IMR-90 (cell line): ENCODE results near the gene HMG20A. TPM values are rescaled to one million over a fixed set of nuclear protein-coding genes. Genes with fewer than 3 reads are reported as not detected.

Experiments used
- ATAC-seq: fragments of 200-7000 bp; cut with Tn5 transposase; 2 replicates; pipeline ENCODE4 v1.9.1; 2020; ENCODE audit warnings: low read depth, mild to moderate bottlenecking, moderate library complexity
- BruUV-seq: library from RNA; stranded (reverse); fragments of 400-500 nt; replicated peaks from 2 replicates; lab custom pipeline; 2021; lab: Mats Ljungman, UMichigan
- CTCF ChIA-PET: fragments of 300-600 bp; formaldehyde crosslinking; extraction: SDS; loops from one replicate; lab custom pipeline; 2021; ENCODE audit warnings: antibody characterized with exemption; lab: Yijun Ruan, JAX
- POLR2A ChIA-PET: fragments of 300-600 bp; sonication (Branson Sonifier 250); formaldehyde crosslinking; loops from one replicate; lab custom pipeline; 2022; ENCODE audit warnings: antibody characterized with exemption; ENCODE audit not compliant: unreplicated experiment; lab: Charles Lee
- DNase-seq: peaks from one replicate; pipeline ENCODE4 v3.0.0; 2013
- H2AFZ ChIP-seq: replicated peaks from 2 replicates; pipeline ENCODE3; 2013; ENCODE audit warnings: low read length, mild to moderate bottlenecking; ENCODE audit not compliant: poor library complexity
- H2AK5ac ChIP-seq: 2 replicates; pipeline ENCODE4 v1.6.1; 2013; ENCODE audit warnings: low read depth, low read length, inconsistent platforms
- H2AK9ac ChIP-seq: replicated peaks from 2 replicates; pipeline ENCODE3; 2013; ENCODE audit warnings: mild to moderate bottlenecking, low read depth, low read length, moderate library complexity; ENCODE audit not compliant: poor library complexity
- H2BK120ac ChIP-seq: 2 replicates; pipeline ENCODE4 v1.6.1; 2013; ENCODE audit warnings: low read depth, low read length, inconsistent platforms
- H2BK15ac ChIP-seq: 3 replicates; pipeline ENCODE4 v1.6.1; 2013; ENCODE audit warnings: low read depth, low read length, inconsistent platforms
- H2BK20ac ChIP-seq: 2 replicates; pipeline ENCODE4 v1.6.1; 2013; ENCODE audit warnings: low read depth, mild to moderate bottlenecking, inconsistent platforms, low read length, moderate library complexity
- H2BK5ac ChIP-seq: 2 replicates; pipeline ENCODE4 v1.6.1; 2013; ENCODE audit warnings: mild to moderate bottlenecking, low read depth, low read length, inconsistent platforms; ENCODE audit not compliant: poor library complexity, severe bottlenecking
- H3K14ac ChIP-seq: replicated peaks from 2 replicates; pipeline ENCODE4 v1.6.1; 2013; ENCODE audit warnings: low read depth, low read length, inconsistent platforms
- H3K18ac ChIP-seq: 2 replicates; pipeline ENCODE4 v1.6.1; 2013; ENCODE audit warnings: low read depth, low read length, control low read depth
- H3K23ac ChIP-seq: 2 replicates; pipeline ENCODE4 v1.6.1; 2013; ENCODE audit warnings: low read depth, low read length, inconsistent platforms
- H3K27ac ChIP-seq: 2 replicates; pipeline ENCODE4 v1.5.1; 2013; ENCODE audit warnings: mild to moderate bottlenecking, control low read depth, low read length; ENCODE audit not compliant: insufficient read depth
- H3K27me3 ChIP-seq: 2 replicates; pipeline ENCODE4 v1.6.1; 2013; ENCODE audit warnings: low read length; ENCODE audit not compliant: control insufficient read depth, insufficient read depth
- H3K36me3 ChIP-seq: 2 replicates; pipeline ENCODE4 v1.6.1; 2013; ENCODE audit warnings: low read length, mixed read lengths; ENCODE audit not compliant: control insufficient read depth, insufficient read depth
- H3K4ac ChIP-seq: 2 replicates; pipeline ENCODE4 v1.6.1; 2013; ENCODE audit warnings: low read depth, low read length, inconsistent platforms
- H3K4me1 ChIP-seq: 2 replicates; pipeline ENCODE4 v1.6.1; 2013; ENCODE audit warnings: low read length, mixed read lengths; ENCODE audit not compliant: control insufficient read depth, insufficient read depth
- H3K4me2 ChIP-seq: 2 replicates; pipeline ENCODE4 v1.6.1; 2013; ENCODE audit warnings: low read depth, mild to moderate bottlenecking, control low read depth, low read length, moderate library complexity
- H3K4me3 ChIP-seq: 2 replicates; pipeline ENCODE4 v1.5.1; 2013; ENCODE audit warnings: low read depth, mild to moderate bottlenecking, control low read depth, low read length, moderate library complexity; ENCODE audit not compliant: insufficient read depth
- H3K56ac ChIP-seq: 2 replicates; pipeline ENCODE4 v1.6.1; 2013; ENCODE audit warnings: low read length, inconsistent platforms; ENCODE audit not compliant: insufficient read depth; ENCODE audit errors: extremely low read depth
- H3K79me1 ChIP-seq, 2 experiments: 2 replicates each; pipeline ENCODE4 v1.6.1; 2013; ENCODE audit warnings: low read length in 2 of 2, inconsistent platforms in 1 of 2, low read depth in 1 of 2
- H3K9ac ChIP-seq: 2 replicates; pipeline ENCODE4 v1.6.1; 2013; ENCODE audit warnings: low read depth, low read length, control low read depth
- H3K9me1 ChIP-seq: 2 replicates; pipeline ENCODE4 v1.6.1; 2013; ENCODE audit warnings: low read length, inconsistent platforms; ENCODE audit not compliant: insufficient read depth
- H3K9me3 ChIP-seq: 2 replicates; pipeline ENCODE4 v1.6.1; 2013; ENCODE audit warnings: low read length; ENCODE audit not compliant: control insufficient read depth, insufficient read depth
- H4K20me1 ChIP-seq: 2 replicates; pipeline ENCODE4 v1.6.1; 2013; ENCODE audit warnings: low read length, inconsistent platforms; ENCODE audit not compliant: insufficient read depth
- H4K5ac ChIP-seq: 2 replicates; pipeline ENCODE4 v1.6.1; 2013; ENCODE audit warnings: mild to moderate bottlenecking, low read depth, low read length, control low read depth
- H4K8ac ChIP-seq, 2 experiments: 2 replicates each; pipeline ENCODE4 v1.6.1; 2013; ENCODE audit warnings: low read depth in 2 of 2, low read length in 2 of 2, control low read depth in 1 of 2, inconsistent platforms in 1 of 2
- H4K91ac ChIP-seq: 2 replicates; pipeline ENCODE4 v1.6.1; 2013; ENCODE audit warnings: low read depth, low read length, inconsistent platforms; ENCODE audit not compliant: insufficient read depth
- CEBPB ChIP-seq: IDR thresholded peaks from 2 replicates; pipeline ENCODE4 v1.6.1; 2012; ENCODE audit warnings: low read depth, low read length, improper control_type of control experiment
- WGBS, 2 experiments: methylation state at CpG; one replicate each; pipeline versions ENCODE4 v1.1.5 to v1.1.7; 2013; ENCODE audit warnings: missing lambda C conversion rate in 2 of 2; ENCODE audit not compliant: insufficient read length in 1 of 2; ENCODE audit errors: extremely low coverage in 2 of 2; 5-methylcytosine and 5-hydroxymethylcytosine counted together
- dilution Hi-C: fragments of 300-500 bp; cut with HindIII; formaldehyde crosslinking; loops from one replicate; pipeline ENCODE4 v1.14.3; 2018; ENCODE audit warnings: low sequenced_read_pairs; ENCODE audit not compliant: unreplicated experiment
- in situ Hi-C: fragments of 300-500 bp; cut with MboI; formaldehyde crosslinking; loops from 3 replicates; pipeline ENCODE4 v1.14.3; 2019; ENCODE audit warnings: low sequenced_read_pairs, inconsistent platforms, mixed read lengths
- intact Hi-C: fragments of 100-400 bp; cut with micrococcal nuclease; formaldehyde crosslinking; loops from 2 replicates; pipeline ENCODE4 v1.10.0; 2022
- polyA plus RNA-seq, 3 experiments: library from polyadenylated mRNA; depleted of rRNA; stranded (reverse); fragments of >200 nt; gene quantifications; 2 replicates each; pipeline ENCODE4 v1.2.3, GENCODE V29; 2012; ENCODE audit warnings: low replicate concordance in 1 of 3
- total RNA-seq: library from RNA; depleted of rRNA; stranded (reverse); fragments of >200 nt; gene quantifications from 2 replicates; pipeline ENCODE4 v1.2.3, GENCODE V29; 2012

Gene HMG20A
- total and polyA plus RNA-seq, 2 of the 4 experiments (the other 2 are of a cell fraction), result 22.3 to 25.3 TPM

- dilution Hi-C loops, result no loop called here
- no TSS peak for BruUV-seq
- CTCF ChIA-PET, result interaction anchor here (1.1 kb wide), 1 partner anchor 86 kb away, joined by 3 read pairs; no protein-coding TSS in a partner anchor
Observed at GRCh38 chr15:77410701-77411618, 9.7 kb upstream of the HMG20A start.

More at GRCh38 chr15:77410701-77411618, 9.7 kb upstream of the HMG20A start:
- POLR2A ChIA-PET, result no interaction called here
- H3K9me1 ChIP-seq, result peaks cover 9% of the 10 kb centered on the region
- H3K18ac ChIP-seq, result no peak overlapping the region
- in situ Hi-C loops, result no loop called here
- H4K91ac ChIP-seq, result no peak overlapping the region
- H3K56ac ChIP-seq, result no peak overlapping the region
- H2BK120ac ChIP-seq, result no peak overlapping the region
- no peak overlapping the region for H2AK5ac ChIP-seq
- H2BK15ac ChIP-seq, result no peak overlapping the region
- ATAC-seq (no peak), DNase-seq (no peak)
- no peak for TF ChIP-seq CEBPB
- H3K79me1 ChIP-seq, result peaks cover 7 to 82% of the 10 kb centered on the region in 2 experiments; a peak in 3 of 4 replicates
- H2BK5ac ChIP-seq, result no peak overlapping the region
- intact Hi-C loops, result no loop called here
- H3K4me1 ChIP-seq, result peaks cover 4% of the 10 kb centered on the region
- no peak overlapping the region for H2BK20ac ChIP-seq
- 83% methylated on average over 1 of the region's 7 CpGs; no CpG with 5 or more reads in 1 of the 2 experiments for WGBS, 2 experiments
- H3K9ac ChIP-seq, result no peak overlapping the region
- H2AFZ ChIP-seq, result no peak overlapping the region
- no peak overlapping the region for H3K4me2 ChIP-seq
- H3K9me3 ChIP-seq, result peaks cover 1% of the 10 kb centered on the region; the same call in 1 of the 2 replicates
- no peak overlapping the region for H3K27ac ChIP-seq
- no peak overlapping the region for H4K5ac ChIP-seq
- H3K27me3 ChIP-seq, result no peaks in the 10 kb centered on the region
- H2AK9ac ChIP-seq, result no peak overlapping the region
- H3K23ac ChIP-seq, result no peak overlapping the region
- peaks cover 92% of the 10 kb centered on the region for H4K20me1 ChIP-seq
- no peak overlapping the region for H4K8ac ChIP-seq
- 0 out of 2 replicates have a peak, but pooled peaks cover 2% of the 10 kb centered on the region for H3K36me3 ChIP-seq
- H3K4ac ChIP-seq, result no peak overlapping the region
- no peak overlapping the region for H3K14ac ChIP-seq
- no peak overlapping the region for H3K4me3 ChIP-seq
